GM21717 (cell line): ENCODE results near the gene ANKRD40CL.

Experiments
- ATAC-seq: cut with Tn5 transposase; IDR thresholded peaks from one replicate; pipeline ENCODE4 v1.9.1; 2021; ENCODE audit warnings: mild to moderate bottlenecking, moderate library complexity; ENCODE audit not compliant: unreplicated experiment

ANKRD40CL gene

DNA sequence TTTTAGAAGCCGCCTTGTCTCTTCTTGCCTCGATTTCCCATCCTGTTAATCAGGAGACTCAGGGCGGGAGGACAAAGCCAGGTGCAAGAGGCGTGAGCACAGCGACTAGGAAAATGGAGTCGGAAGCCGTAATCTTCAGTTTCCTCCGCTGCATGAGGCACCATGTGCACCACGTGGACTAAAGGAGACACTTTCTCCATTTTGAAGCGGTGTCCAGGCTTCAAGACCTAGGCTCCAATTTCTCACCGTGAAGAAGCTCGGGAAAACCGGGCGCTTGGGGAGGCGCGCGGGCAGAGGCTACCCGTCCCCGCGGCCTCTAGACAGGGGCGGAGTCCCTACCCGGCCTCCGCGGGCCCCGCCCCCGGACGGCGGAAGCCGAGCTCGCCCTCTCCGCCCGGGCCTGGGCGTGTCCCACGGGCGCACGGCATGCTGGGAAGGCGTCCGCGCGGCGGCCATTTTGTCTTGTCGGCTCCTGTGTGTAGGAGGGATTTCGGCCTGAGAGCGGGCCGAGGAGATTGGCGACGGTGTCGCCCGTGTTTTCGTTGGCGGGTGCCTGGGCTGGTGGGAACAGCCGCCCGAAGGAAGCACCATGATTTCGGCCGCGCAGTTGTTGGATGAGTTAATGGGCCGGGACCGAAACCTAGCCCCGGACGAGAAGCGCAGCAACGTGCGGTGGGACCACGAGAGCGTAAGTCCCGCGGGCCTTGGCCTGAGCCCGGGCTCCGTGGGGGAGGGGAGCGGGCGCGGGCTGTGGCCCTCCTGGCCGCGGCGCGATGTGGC, 48.0 kb downstream of the ANKRD40CL start, which contains the start of gene LUC7L3:
Gene LUC7L3 (plus strand): TSS at position 460 of the 780 bp plus-strand sequence. CDS start 130 bp downstream, at position 590.
- ATAC-seq, result peak; percentile 85

- no peak for ATAC-seq
Measured at GRCh38 chr17:50715471-50715870, 51.8 kb downstream of the ANKRD40CL start.

GRCh38 chr17:50712641-50713040, 54.7 kb downstream of the ANKRD40CL start:
- no peak for ATAC-seq
